ENCODE data around the gene NOD2.

The NOD2 gene

DNA sequence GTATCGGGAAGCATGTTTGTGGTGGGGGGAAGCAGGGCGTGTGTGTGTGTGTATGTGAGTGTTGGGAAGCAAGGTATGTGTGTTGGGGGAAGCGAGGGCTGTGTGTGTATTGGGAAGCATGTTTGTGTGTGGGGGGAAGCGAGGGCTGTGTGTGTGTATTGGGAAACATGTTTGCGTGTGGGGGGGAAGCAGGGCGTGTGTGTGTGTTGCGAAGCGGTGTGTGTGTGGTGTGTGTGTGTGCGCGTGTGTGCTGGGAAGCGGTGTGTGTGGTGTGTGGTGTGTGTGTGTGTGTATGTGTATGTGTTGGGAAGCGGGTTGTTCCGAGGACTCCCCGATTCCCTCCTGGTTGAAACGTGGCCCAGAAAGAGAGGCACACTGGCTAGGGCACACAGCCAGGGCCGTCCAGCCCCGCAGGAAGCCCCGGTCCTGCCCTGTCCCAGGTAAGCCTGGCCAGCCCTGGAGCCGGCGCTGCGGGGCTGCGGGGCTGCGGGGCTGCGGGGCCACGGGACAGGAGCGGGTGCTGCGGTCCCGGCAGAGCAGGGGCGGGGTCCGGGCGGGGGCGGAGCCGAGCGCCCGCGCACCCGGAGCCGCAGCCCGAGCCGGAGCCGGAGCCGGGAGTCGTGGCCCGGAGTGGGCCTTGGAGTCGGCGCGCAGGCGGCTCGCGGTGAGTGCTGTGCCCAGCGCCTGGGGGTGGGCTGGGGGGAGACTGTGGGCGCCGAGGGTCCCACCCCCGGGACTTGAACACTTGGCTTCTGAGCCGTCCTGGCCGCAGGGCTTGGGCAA is at the start of gene NOD2:
NOD2 (plus strand) TSS at position 608 of the 783 bp plus-strand sequence. CDS start 5,890 bp downstream, outside the sequence.
- DNase-seq (ENCODE audit: extremely low read depth, low read depth) = no peak
- H3K4me3 ChIP-seq (replicated peaks; ENCODE audit: low read depth, low read length) = no peak within 1 kb of the TSS
- TF ChIP-seq, protein P1, sequence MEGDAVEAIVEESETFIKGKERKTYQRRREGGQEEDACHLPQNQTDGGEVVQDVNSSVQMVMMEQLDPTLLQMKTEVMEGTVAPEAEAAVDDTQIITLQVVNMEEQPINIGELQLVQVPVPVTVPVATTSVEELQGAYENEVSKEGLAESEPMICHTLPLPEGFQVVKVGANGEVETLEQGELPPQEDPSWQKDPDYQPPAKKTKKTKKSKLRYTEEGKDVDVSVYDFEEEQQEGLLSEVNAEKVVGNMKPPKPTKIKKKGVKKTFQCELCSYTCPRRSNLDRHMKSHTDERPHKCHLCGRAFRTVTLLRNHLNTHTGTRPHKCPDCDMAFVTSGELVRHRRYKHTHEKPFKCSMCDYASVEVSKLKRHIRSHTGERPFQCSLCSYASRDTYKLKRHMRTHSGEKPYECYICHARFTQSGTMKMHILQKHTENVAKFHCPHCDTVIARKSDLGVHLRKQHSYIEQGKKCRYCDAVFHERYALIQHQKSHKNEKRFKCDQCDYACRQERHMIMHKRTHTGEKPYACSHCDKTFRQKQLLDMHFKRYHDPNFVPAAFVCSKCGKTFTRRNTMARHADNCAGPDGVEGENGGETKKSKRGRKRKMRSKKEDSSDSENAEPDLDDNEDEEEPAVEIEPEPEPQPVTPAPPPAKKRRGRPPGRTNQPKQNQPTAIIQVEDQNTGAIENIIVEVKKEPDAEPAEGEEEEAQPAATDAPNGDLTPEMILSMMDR (IDR thresholded peaks at IDR 0.05; ENCODE audit: low read depth, low read length, missing control alignments) = no peak

DNA sequence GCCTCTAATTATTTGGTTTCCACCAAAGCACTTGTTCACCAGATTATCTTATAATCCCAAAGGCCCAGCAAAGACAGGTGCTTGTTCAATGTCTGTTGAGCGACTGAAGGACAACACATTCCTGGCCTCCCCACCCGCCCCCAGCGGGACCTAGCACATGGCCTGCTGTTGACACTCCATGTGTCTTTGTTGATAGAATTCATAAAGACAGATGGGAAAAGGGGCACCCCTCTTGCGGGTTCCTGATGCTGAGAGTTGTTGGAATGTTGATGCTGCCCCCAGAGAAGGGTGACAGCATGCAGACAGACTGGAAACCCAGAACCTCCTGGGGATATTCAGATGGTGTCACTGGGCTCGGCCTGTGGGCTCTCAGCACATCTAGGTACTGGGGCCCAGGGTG is 49.2 kb upstream of the NOD2 start:
- TF ChIP-seq, protein P1 (IDR thresholded peaks at IDR 0.05; ENCODE audit: low read depth, low read length, missing control alignments) = no peak
- H3K4me3 ChIP-seq (replicated peaks; ENCODE audit: low read depth, low read length) = no peak overlapping the region
- DNase-seq (ENCODE audit: extremely low read depth, low read depth) = no peak

- TF ChIP-seq, protein P1 (IDR thresholded peaks at IDR 0.05; ENCODE audit: low read depth, low read length, missing control alignments) = peak; percentile 27
- no peak for DNase-seq (ENCODE audit: extremely low read depth, low read depth)
- H3K4me3 ChIP-seq (replicated peaks; ENCODE audit: low read depth, low read length) = no peak overlapping the region
Observed at GRCh38 chr16:50644729-50645128, 48.7 kb upstream of the NOD2 start.

GRCh38 chr16:50645563-50646220 is 47.7 kb upstream of the NOD2 start:
- H3K4me3 ChIP-seq (replicated peaks; ENCODE audit: low read depth, low read length) = no peak overlapping the region
- DNase-seq (ENCODE audit: extremely low read depth, low read depth) = no peak
- TF ChIP-seq, protein P1 (IDR thresholded peaks at IDR 0.05; ENCODE audit: low read depth, low read length, missing control alignments) = no peak

- TF ChIP-seq, protein P1 (IDR thresholded peaks at IDR 0.05; ENCODE audit: low read depth, low read length, missing control alignments) = no peak
- no peak for DNase-seq (ENCODE audit: extremely low read depth, low read depth)
- no peak overlapping the region for H3K4me3 ChIP-seq (replicated peaks; ENCODE audit: low read depth, low read length)
Observed at GRCh38 chr16:50646345-50646744, 47.1 kb upstream of the NOD2 start.

- no peak overlapping the region for H3K4me3 ChIP-seq (replicated peaks; ENCODE audit: low read depth, low read length)
- TF ChIP-seq, protein P1 (IDR thresholded peaks at IDR 0.05; ENCODE audit: low read depth, low read length, missing control alignments) = no peak
- no peak for DNase-seq (ENCODE audit: extremely low read depth, low read depth)
Observed at GRCh38 chr16:50651835-50652438, 41.5 kb upstream of the NOD2 start.
